HG02610 (cell line): ENCODE measurements around the gene RCC2.
A peak's percentile ranks its signal among the peaks of the same experiment; 100 is the strongest.
"Not testable (repeated sequence)": the region's sequence is repeated elsewhere in the genome, so short reads cannot be mapped to it uniquely, and the experiment has no call there.

Experiments used
- ATAC-seq: cut with Tn5 transposase; IDR thresholded peaks from one replicate; pipeline ENCODE4 v1.9.1; 2021; ENCODE audit warnings: mild to moderate bottlenecking, moderate library complexity; ENCODE audit not compliant: unreplicated experiment

RCC2 gene

DNA sequence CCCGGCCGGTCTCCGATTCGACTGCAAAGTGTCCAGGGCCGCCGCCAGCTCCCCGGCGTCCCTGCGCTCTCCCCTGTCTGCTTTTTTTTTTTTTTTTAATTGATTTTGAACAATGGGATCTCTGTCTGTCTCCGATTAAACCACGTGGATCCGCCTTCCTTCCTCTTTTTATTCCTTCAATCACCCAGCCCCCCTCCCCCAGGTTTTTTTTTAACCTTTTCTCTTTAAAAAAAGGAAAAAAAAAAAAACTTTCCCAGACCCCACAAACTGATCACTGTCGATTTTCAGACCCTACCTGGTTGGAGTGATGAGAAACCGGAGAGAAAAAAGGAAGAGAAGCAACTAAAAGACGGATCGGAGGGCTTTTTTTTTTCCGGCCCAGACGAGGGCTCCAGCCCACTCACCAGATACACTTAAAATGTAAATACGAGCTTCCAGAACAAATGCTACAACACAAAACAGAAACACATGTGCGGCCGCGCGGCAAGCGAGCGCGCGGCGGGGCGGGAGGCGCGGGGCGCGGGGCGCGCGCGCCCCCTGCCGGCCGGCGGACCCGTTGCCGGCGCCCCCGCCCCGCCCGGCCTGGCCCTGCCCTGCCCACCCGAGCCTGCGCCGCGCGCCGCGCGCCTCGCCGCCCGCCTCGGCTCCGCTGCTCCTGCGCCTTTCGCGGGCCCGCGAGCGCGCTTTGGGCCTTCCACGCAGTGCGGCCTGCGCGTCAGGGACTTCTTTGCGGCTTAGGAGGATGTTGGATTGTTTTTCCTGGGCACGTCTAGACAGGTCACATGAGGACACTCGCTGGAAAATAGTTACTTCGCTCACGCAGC lies at the start of gene RCC2:
Gene RCC2, minus strand, starts transcription at position 428 of the 824 bp plus-strand sequence. CDS start 1,163 bp downstream, outside the sequence.
- ATAC-seq = peak; percentile 50

DNA sequence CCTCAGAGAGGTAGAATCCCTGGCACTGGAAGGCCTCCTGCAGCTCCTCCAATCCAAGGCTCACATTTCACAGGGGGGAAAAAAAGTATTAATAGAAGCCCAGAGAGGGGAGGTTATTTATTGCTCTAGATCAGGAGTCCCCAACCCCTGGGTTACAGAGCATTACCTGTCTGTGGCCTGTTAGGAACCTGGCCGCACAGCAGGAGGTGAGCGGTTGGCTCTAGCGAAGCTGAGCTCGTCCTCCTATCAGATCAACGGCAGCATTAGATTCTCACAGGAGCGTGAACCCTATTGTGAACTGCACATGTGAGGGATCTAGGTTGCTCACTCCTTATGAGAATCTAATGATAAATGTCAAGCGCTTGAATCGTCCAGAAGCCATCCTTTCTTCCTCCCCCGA lies 46.8 kb upstream of the RCC2 start:
- no peak for ATAC-seq

DNA sequence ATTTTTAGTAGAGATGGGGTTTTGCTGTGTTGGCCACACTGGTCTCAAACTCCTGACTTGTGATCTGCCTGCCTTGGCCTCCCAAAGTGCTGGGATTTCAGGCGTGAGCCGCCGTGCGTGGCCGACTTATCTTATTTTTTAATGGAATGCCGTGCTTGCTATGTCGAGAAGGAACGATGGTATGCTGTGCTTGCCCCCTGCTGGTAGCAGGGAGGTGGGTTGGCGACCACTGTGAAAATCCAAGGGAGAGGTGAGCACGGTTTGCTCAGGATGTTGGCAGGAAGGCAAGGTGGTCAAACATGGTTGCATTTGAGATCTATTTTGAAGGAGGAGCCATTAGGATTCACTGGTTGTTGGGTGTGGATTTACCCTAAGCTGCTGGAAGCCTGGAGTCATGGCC lies 45.8 kb upstream of the RCC2 start:
- ATAC-seq = no peak

DNA sequence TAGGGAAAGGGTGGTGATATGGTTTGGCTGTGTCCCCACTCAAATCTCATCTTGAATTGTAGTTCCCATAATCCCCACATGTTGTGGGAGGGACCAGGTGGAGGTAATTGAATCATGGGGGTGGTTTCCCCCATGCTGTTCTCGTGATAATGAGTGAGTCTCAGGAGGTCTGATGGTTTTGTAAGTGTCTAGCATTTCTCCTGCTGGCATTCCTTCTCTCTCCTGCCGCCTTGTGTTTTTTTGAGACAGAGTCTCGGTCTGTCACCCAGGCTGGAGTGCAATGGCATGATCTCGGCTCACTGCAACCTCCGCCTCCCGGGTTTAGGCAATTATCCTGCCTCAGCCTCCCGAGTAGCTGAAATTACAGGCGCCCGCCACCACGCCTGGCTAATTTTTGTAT lies 42.5 kb upstream of the RCC2 start:
- not testable (repeated sequence) for ATAC-seq

DNA sequence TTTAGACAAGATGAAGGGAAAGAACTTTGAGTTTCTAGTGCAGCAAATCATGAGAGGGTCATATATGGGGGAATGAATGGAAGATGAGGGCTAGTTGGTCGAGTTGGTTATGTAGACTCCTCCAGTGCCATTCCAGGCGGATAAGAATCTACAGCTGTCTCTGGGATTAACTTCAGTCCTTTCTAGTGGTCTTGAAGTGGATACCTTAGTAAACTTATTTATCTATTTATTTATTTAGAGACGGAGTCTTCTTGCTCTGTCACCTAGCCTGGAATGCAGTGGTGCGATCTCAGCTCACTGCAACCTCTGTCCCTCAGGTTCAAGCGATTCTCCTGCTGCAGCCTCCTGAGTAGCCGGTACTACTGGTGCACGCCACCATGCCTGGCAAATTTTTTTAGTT lies 41.4 kb upstream of the RCC2 start:
- no peak for ATAC-seq

DNA sequence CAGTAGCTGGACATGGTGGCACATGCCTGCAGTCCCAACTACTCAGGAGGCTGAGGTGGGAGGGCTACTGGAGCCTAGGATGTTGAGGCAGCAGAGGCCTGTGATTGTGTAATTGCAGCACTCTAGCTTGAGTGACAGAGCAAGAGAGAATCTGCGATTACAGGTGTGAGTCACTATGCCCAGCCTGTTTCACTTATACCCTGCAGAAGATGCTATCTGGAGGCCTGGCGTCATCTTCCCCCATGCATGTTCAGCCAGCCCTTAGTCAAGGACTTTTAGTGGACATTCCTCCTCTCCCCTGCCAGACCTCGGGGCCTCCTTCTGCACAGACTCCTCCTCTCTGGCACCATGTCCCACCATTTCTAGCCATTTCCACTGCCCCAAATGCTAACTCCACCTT lies 36.3 kb upstream of the RCC2 start:
- ATAC-seq = no peak

DNA sequence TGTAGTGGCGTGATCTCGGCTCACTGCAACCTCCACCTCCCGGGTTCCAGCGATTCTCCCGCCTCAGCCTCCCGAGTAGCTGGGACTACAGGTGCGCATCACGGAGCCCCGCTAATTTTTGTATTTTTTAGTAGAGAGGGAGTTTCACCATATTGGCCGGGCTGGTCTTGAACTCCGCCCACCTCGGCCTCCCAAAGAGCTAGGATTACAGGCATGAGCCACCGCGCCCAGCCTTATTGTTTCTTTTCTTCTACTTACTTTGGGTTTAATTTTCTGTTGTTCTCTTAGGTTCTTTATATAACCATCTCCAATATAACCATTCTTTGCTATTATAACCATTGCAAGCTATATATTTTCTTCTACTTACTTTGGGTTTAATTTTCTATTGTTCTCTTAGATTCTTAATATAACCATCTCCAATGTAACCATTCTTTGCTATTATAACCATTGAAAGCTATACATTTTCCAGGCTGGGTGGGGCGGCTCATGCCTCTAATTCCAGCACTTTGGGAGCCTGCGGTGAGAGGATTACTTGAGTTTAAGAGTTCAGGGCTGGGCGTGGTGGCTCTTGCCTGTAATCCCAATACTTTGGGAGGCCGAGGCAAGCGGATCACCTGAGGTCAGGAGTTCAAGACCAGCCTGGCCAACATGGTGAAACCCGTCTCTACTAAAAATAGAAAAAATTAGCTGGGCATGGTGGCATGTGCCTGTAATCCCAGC lies 35.5 kb upstream of the RCC2 start:
- ATAC-seq = not testable (repeated sequence)

DNA sequence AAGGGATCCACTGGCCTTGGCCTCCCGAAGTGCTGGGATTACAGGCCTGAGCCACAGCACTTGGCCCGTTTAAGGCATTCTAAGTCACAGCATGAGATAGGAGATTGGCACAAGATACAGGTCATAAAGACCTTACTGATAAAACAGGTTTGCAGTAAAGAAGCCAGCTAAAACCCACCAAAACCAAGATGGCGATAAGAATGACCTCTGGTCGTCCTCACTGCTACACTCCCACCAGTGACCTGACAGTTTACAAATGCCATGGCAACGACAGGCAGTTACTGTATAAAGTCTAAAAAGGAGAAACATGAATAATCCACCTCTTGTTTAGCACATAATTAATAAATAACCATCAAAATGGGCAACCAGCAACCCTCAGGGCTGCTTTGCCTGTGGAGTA lies 33.3 kb upstream of the RCC2 start:
- ATAC-seq = no peak

DNA sequence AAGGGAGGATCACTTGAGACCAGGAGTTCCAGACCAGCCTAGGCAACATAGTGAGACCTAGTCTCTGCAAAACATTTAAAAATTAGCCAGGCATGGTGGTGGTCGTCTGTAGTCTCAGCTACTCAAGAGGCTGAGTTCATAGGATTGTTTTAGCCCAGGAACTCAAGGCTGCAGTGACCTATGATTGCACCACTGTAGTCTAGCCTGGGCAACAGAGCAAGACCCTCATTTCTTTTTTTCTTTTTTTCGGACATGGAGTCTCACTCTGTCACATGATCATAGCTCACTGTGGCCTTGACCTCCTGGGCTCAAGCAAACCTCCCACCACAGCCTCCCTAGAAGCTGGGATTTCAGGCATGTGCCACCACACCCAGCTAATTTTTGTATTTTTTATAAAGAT lies 31.9 kb upstream of the RCC2 start:
- no peak for ATAC-seq

DNA sequence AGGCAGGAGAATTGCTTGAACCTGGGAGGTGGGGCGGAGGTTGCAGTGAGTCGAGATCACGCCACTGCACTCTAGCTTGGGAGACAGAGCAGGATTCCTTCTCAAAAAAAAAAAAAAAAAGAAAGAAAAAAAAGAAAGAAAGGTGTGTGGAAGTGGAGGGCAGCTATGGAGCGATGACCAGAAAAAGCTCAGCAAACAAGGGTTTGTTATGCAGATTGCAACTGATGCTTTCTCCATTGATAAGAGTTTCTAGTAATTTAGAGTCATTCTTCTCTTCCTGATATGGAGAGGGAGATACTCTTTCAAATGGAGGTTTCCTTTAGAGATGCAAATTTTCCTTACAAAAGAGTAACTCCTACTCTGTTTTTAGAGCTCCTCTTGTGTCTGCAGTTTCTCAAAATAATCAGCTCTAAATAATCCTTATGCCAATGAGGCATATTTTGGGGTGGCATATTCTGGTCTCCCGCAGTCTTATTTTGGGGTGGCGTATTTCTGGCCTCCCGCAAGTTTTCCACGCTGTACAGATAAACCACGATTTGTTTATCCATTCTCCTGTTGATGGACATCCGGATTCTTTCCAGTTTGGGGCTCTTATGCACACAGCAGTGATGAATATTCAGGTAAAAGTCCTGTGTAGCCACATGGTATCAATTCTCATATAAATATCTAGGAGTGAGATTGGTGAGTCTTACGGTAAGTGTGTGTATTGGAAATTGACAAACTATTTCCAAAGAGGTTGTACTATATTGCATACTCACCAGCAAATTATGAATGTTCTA lies 30.7 kb upstream of the RCC2 start:
- no peak for ATAC-seq

DNA sequence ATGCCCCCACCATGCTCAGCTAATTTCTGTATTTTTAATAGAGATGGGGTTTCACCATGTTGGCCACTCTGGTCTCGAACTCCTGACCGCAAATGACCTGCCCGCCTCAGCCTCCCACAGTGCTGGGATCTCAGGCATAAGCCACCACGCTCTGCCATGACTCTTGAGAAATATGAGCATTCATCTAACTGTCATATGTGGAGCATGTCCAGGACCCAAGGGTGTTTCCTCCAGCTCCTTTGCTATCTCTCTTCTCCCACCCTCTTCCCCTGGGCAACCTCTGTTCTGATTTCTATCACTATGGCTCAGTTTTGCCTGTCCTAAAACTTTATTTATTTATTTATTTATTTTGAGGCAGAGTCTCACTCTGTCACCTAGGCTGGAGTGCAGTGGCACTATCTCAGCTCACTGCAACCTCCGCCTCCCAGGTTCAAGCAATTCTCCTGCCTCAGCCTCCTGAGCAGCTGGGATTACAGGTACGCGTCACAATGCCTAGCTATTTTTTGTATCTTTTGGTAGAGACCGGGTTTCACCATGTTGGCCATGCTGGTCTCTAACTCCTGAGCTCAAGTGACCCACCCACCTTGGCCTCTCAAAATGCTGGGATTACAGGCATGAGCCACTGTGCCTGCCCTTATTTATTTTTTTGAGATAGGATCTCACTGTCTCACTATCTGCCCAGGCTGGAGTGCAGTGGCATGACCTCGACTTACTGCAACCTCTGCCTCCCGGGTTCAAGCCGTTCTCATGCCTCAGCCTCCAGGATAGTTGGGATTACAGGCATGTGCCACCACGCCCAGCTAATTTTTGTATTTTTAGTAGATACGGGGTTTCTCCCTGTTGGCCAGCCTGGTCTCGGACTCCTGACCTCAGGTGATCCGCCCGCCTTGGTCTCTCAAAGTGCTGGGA lies 29.1 kb upstream of the RCC2 start:
- not testable (repeated sequence) for ATAC-seq

DNA sequence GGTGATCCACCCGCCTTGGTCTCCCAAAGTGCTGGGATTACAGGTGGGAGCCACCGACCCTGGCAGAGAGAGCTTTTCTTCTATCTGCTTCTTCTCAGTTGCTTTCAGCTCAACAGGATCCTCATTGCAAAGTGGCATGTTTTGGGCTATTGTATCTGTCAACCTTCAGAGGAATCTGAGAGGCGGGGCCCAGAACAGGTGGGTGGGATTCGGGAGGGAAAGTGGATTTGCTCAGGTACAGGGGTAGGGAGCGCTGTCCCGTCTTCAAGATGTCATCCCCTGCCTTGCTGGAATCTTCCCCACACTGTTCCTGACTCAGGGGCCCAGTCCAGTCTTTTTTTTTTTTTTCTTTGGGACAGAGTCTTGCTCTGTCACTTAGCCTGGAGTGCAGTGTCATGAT lies 26.9 kb upstream of the RCC2 start:
- ATAC-seq = no peak

DNA sequence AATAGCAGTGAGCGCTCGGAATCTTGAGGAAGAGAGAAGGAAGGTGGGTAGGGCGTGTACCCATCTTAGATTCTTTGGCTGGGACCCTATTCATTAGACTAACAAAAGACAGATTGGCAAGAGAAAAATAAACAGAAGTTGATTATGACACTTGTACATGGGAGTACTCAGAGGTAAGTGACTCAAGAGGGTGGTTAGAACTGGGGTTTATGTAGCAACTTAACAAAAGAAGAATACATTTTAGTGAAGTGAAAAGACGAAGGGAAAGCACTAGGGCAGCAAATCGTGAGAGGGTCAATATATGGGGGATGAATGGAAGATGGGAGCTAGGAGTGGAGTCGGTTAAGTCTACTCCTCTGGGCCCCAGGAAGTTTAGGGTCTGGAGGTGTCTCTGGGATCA lies 25.8 kb upstream of the RCC2 start:
- ATAC-seq = no peak

DNA sequence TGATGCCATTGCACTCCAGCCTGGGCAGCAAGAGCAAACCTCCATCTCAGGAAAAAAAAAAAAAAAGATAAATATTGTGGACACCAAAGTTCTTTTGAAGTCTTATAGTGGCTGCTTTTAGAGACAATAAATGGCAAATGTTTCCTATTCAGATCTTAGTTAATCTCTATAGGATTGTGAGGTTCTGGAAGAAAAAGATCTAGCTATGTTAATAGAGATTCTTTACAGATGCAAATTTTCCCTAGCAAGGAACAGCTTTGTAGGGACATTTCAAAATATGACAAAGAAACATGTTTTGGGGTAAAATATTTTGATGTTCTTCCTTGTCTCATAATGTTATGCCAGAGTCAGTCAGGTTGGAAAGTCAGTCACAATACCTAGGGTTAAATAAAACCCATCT lies 24.5 kb upstream of the RCC2 start:
- ATAC-seq = no peak

DNA sequence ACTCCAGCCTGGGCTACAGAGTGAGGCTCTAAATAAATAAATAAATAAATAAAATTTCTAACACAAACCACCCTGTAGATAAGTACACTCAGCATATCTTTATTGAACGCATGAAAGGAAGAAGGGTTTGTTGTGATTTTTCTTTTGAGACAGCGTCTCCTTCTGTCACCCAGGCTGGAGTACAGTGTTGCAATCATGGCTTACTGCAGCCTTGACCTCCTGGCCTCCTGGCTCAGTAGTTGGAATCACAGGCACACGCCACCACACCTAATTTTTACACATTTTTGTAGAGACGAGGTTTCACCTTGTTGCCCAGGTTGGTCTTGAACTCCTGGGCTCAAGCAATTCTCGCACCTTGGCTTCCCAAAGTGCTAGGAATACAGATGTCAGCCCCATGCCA lies 23.2 kb upstream of the RCC2 start:
- no peak for ATAC-seq

DNA sequence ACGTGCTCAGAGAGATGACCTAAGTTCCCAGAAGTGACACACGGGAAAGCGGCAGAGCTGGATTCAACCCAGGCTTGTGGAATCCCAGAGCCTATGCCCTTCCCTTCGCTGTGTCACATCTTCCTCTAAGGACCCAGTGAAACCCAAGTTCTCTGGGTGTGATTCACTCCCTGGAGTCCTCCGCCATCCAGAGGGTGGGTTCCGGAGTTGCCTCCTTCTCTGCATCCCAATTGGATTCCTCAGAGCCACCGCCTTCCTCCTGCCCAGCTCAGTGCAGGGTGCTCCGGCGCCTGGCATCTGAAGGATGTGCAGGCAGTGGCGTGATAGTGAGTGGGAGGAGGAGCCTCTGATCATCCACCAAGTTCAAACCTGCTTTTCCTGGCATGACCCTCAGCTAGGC lies 20.7 kb upstream of the RCC2 start:
- no peak for ATAC-seq

DNA sequence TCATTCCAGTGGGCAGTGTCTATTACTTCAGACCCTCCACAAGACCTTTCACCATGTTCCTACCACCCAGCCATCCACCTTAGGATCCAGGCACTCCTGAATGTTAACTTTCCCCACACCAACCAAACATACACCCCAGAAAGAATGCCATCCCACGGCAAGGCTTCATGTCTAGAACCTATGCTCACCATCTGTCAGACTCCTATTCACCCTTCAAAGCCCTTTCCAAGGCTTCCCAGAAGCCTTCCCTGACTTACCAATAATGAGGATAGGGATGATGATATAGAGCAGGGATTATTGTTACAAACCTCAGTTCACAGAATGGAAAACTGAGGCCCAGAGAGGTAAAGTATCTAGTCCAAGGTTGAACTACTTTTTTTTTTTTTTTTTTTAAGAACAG lies 19.3 kb upstream of the RCC2 start:
- ATAC-seq = no peak

DNA sequence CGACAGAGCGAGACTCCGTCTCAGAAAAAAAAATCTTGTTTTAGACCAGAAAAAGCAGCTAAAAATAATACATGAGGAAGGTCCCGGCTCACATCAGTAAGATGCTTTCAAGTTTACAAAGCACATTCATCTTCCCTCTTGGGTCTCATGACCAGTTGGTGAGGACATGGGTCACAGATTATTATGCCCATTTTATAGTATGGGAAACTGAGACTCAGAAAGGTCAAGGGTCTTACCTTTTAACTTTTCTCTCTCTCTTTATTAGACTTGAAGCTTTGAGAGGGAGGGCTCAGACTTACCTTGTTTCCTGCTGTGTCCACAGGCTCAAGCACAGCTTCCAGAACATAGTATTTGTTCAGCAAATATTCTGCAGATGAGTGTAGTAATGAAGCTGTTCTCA lies 13.2 kb upstream of the RCC2 start:
- ATAC-seq = no peak

DNA sequence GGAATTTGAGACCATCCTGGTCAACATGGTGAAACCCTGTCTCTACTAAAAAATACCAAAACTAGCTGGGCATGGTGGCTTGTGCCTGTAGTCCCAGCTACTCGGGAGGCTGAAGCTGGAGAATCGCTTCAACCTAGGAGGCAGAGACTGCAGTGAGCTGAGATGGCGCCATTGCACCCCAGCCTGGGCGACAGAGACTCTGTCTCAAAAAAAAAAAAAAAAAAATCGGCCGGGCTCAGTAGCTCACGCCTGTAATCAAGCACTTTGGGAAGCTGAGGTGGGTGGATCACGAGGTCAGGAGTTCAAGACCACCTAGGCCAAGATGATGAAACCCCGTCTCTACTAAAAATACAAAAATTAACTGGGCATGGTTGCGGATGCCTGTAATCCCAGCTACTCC lies 12.7 kb upstream of the RCC2 start:
- ATAC-seq = not testable (repeated sequence)

DNA sequence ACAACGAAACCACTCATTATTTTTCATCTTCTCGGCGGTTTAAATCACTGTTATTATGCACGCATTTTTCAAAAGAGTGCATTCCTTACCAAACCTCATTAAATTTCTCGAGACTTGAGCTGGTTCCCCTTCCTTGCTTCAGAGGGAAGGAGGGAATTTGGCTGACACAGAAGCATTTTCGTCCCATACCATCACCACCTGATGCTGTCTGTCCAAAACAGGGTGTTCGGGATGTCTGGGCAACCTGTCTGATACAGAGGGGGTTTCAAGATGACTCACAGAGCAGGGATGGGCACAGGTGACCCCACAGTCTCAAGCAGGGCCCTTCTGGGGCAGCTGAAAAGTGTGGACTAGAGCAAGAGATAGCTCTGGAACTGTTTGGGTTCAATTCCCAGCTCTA lies 12.3 kb upstream of the RCC2 start:
- ATAC-seq = no peak
